Stimulated activated memory B cell treated with anti-CD40 and anti-IgM and Interleukin-4, amounts not matched to agents 10 μg/mL and 1 μg/mL and 100 μg/mL, for 72 hours (primary cell): ENCODE measurements around the gene HAVCR1.
"Not testable (repeated sequence)": the region's sequence is repeated elsewhere in the genome, so short reads cannot be mapped to it uniquely, and the experiment has no call there.

ENCODE experiments used
- ATAC-seq: fragments of 150-1000 bp; cut with Tn5 transposase; 2 replicates; pipeline ENCODE4 v1.10.0; 2021
- H3K27ac Mint-ChIP-seq: one replicate; pipeline ENCODE4 v1.8.0; 2022; ENCODE audit warnings: mild to moderate bottlenecking, mixed read lengths
- H3K27me3 Mint-ChIP-seq: one replicate; pipeline ENCODE4 v1.8.0; 2022; ENCODE audit warnings: mixed read lengths
- H3K36me3 Mint-ChIP-seq: one replicate; pipeline ENCODE4 v1.8.0; 2022; ENCODE audit warnings: mixed read lengths
- H3K4me1 Mint-ChIP-seq: one replicate; pipeline ENCODE4 v1.8.0; 2022; ENCODE audit warnings: mixed read lengths
- H3K4me3 Mint-ChIP-seq: one replicate; pipeline ENCODE4 v1.8.0; 2022; ENCODE audit warnings: mild to moderate bottlenecking, moderate library complexity, mixed read lengths
- H3K9me3 Mint-ChIP-seq: one replicate; pipeline ENCODE4 v1.8.0; 2022; ENCODE audit warnings: mixed read lengths

HAVCR1 gene

GRCh38 chr5:157030692-157031091 lies 28.2 kb downstream of the HAVCR1 start:
- ATAC-seq = no peak
- Mint-ChIP-seq H3K27ac (no peak overlapping the region), H3K9me3 (no peaks in the 10 kb centered on the region), H3K4me3 (no peak overlapping the region), H3K27me3 (peaks cover 15% of the 10 kb centered on the region), H3K36me3 (no peaks in the 10 kb centered on the region), H3K4me1 (no peaks in the 10 kb centered on the region)

- peaks cover 11% of the 10 kb centered on the region for H3K4me1 Mint-ChIP-seq
- ATAC-seq = no peak
- no peak overlapping the region for H3K27ac Mint-ChIP-seq
- peaks cover 15% of the 10 kb centered on the region for H3K27me3 Mint-ChIP-seq
- no peaks in the 10 kb centered on the region for H3K36me3 Mint-ChIP-seq
- H3K4me3 Mint-ChIP-seq = no peak overlapping the region
- H3K9me3 Mint-ChIP-seq = no peaks in the 10 kb centered on the region
Observed at GRCh38 chr5:157029457-157029856, 29.5 kb downstream of the HAVCR1 start.

GRCh38 chr5:157027663-157028062 lies 31.3 kb downstream of the HAVCR1 start:
- H3K36me3 Mint-ChIP-seq, H3K27ac Mint-ChIP-seq, H3K4me3 Mint-ChIP-seq, H3K9me3 Mint-ChIP-seq, ATAC-seq: not testable (repeated sequence)
- Mint-ChIP-seq H3K4me1 (peaks cover 13% of the 10 kb centered on the region), H3K27me3 (peaks cover 14% of the 10 kb centered on the region)

- Mint-ChIP-seq H3K27me3 (peaks cover 8% of the 10 kb centered on the region), H3K27ac (no peak overlapping the region), H3K9me3 (no peaks in the 10 kb centered on the region), H3K4me3 (no peak overlapping the region), H3K36me3 (no peaks in the 10 kb centered on the region), H3K4me1 (peaks cover 13% of the 10 kb centered on the region)
- no peak for ATAC-seq
Observed at GRCh38 chr5:157026789-157027424, 32.0 kb downstream of the HAVCR1 start.

- Mint-ChIP-seq H3K4me3 (peak overlapping the region; percentile 9), H3K9me3 (no peaks in the 10 kb centered on the region), H3K27me3 (peaks cover 2% of the 10 kb centered on the region), H3K4me1 (peaks cover 13% of the 10 kb centered on the region), H3K36me3 (no peaks in the 10 kb centered on the region), H3K27ac (peak overlapping the region; percentile 36)
- ATAC-seq = peak; percentile 90
Observed at GRCh38 chr5:157025093-157025698, 33.7 kb downstream of the HAVCR1 start.

- peak overlapping the region; percentile 36 for H3K27ac Mint-ChIP-seq
- peaks cover 13% of the 10 kb centered on the region for H3K4me1 Mint-ChIP-seq
- no peaks in the 10 kb centered on the region for H3K9me3 Mint-ChIP-seq
- ATAC-seq = no peak
- no peaks in the 10 kb centered on the region for H3K36me3 Mint-ChIP-seq
- H3K4me3 Mint-ChIP-seq = no peak overlapping the region
- no peaks in the 10 kb centered on the region for H3K27me3 Mint-ChIP-seq
Observed at GRCh38 chr5:157024208-157024959, 34.5 kb downstream of the HAVCR1 start.

- no peak for ATAC-seq
- H3K4me1 Mint-ChIP-seq = peaks cover 13% of the 10 kb centered on the region
- no peaks in the 10 kb centered on the region for H3K27me3 Mint-ChIP-seq
Observed at GRCh38 chr5:157022024-157022423, 36.9 kb downstream of the HAVCR1 start.

GRCh38 chr5:157020511-157021222 lies 38.2 kb downstream of the HAVCR1 start:
- H3K36me3 Mint-ChIP-seq = no peaks in the 10 kb centered on the region
- no peak overlapping the region for H3K27ac Mint-ChIP-seq

More at GRCh38 chr5:157022024-157022423, 36.9 kb downstream of the HAVCR1 start:
- Mint-ChIP-seq H3K36me3 (no peaks in the 10 kb centered on the region), H3K4me3 (no peak overlapping the region), H3K9me3 (peaks cover 4% of the 10 kb centered on the region), H3K27ac (no peak overlapping the region)

GRCh38 chr5:157020002-157020401 lies 38.9 kb downstream of the HAVCR1 start:
- Mint-ChIP-seq H3K9me3 (peaks cover 4% of the 10 kb centered on the region), H3K36me3 (no peaks in the 10 kb centered on the region), H3K4me3 (no peak overlapping the region), H3K27ac (no peak overlapping the region), H3K4me1 (peaks cover 7% of the 10 kb centered on the region), H3K27me3 (no peaks in the 10 kb centered on the region)
- no peak for ATAC-seq

More at GRCh38 chr5:157020511-157021222, 38.2 kb downstream of the HAVCR1 start:
- H3K27me3 Mint-ChIP-seq = no peaks in the 10 kb centered on the region
- peaks cover 4% of the 10 kb centered on the region for H3K9me3 Mint-ChIP-seq
- peaks cover 13% of the 10 kb centered on the region for H3K4me1 Mint-ChIP-seq
- no peak for ATAC-seq
- no peak overlapping the region for H3K4me3 Mint-ChIP-seq

GRCh38 chr5:157014143-157014542 lies 44.8 kb downstream of the HAVCR1 start:
- H3K4me1 Mint-ChIP-seq, H3K27me3 Mint-ChIP-seq, ATAC-seq, H3K36me3 Mint-ChIP-seq, H3K4me3 Mint-ChIP-seq, H3K27ac Mint-ChIP-seq: not testable (repeated sequence)
- peaks cover 11% of the 10 kb centered on the region for H3K9me3 Mint-ChIP-seq

- H3K4me3 Mint-ChIP-seq = no peak overlapping the region
- H3K4me1 Mint-ChIP-seq = no peaks in the 10 kb centered on the region
- H3K27me3 Mint-ChIP-seq = peaks cover 20% of the 10 kb centered on the region
- peaks cover 12% of the 10 kb centered on the region for H3K9me3 Mint-ChIP-seq
- no peaks in the 10 kb centered on the region for H3K36me3 Mint-ChIP-seq
- H3K27ac Mint-ChIP-seq = no peak overlapping the region
- ATAC-seq = no peak
Observed at GRCh38 chr5:157006262-157006661, 52.7 kb downstream of the HAVCR1 start.

- no peaks in the 10 kb centered on the region for H3K36me3 Mint-ChIP-seq
- H3K9me3 Mint-ChIP-seq = peaks cover 15% of the 10 kb centered on the region
- no peak for ATAC-seq
- no peak overlapping the region for H3K4me3 Mint-ChIP-seq
- H3K27me3 Mint-ChIP-seq = peaks cover 20% of the 10 kb centered on the region
- H3K27ac Mint-ChIP-seq = no peak overlapping the region
- no peaks in the 10 kb centered on the region for H3K4me1 Mint-ChIP-seq
Observed at GRCh38 chr5:157004893-157005551, 53.9 kb downstream of the HAVCR1 start.

GRCh38 chr5:156991714-156992113 lies 67.2 kb downstream of the HAVCR1 start:
- Mint-ChIP-seq H3K27ac (no peak overlapping the region), H3K9me3 (no peaks in the 10 kb centered on the region), H3K4me1 (no peaks in the 10 kb centered on the region), H3K36me3 (no peaks in the 10 kb centered on the region), H3K27me3 (peaks cover 30% of the 10 kb centered on the region), H3K4me3 (no peak overlapping the region)
- no peak for ATAC-seq

GRCh38 chr5:156984064-156984463 lies 74.9 kb downstream of the HAVCR1 start:
- Mint-ChIP-seq H3K36me3 (no peaks in the 10 kb centered on the region), H3K27me3 (peaks cover 62% of the 10 kb centered on the region), H3K27ac (no peak overlapping the region)

GRCh38 chr5:156981481-156981880 lies 77.4 kb downstream of the HAVCR1 start:
- Mint-ChIP-seq H3K27me3 (peaks cover 57% of the 10 kb centered on the region), H3K9me3 (no peaks in the 10 kb centered on the region), H3K4me1 (no peaks in the 10 kb centered on the region), H3K27ac (no peak overlapping the region), H3K36me3 (no peaks in the 10 kb centered on the region), H3K4me3 (no peak overlapping the region)
- no peak for ATAC-seq

More at GRCh38 chr5:156984064-156984463, 74.9 kb downstream of the HAVCR1 start:
- Mint-ChIP-seq H3K4me1 (no peaks in the 10 kb centered on the region), H3K4me3 (no peak overlapping the region), H3K9me3 (no peaks in the 10 kb centered on the region)
- ATAC-seq = no peak
